K562 (cell line): Measurements from ENCODE around the gene ST6GALNAC3. TPM values are rescaled to one million over a fixed set of nuclear protein-coding genes. Genes with fewer than 3 reads are reported as not detected.

Experiments
- MECOM ChIP-seq: fragments of 250-450 bp; sonication (Bioruptor Pico); IDR thresholded peaks from 2 replicates; pipeline ENCODE4 v1.8.0; 2022; ENCODE audit warnings: inconsistent platforms
- ZNF175 ChIP-seq: fragments of 200-800 bp; sonication (Bioruptor generic); IDR thresholded peaks from 2 replicates; pipeline ENCODE4 v1.6.1; 2016; ENCODE audit warnings: low read depth, mild to moderate bottlenecking, missing genetic modification characterization, missing compliant biosample characterization
- ZNF224 ChIP-seq: sonication (generic); formaldehyde crosslinking; IDR thresholded peaks from 2 replicates; pipeline ENCODE4 v1.8.0; 2022; ENCODE audit warnings: mild to moderate bottlenecking, missing genetic modification reagents
- polyA plus RNA-seq, 8 experiments: library from polyadenylated mRNA; depleted of rRNA in 4 of 8; stranded (reverse) in 5 of 8; unstranded in 3 of 8; fragments of >200 nt; fragmentation: Nextera tagmentation in 2 of 8; fragmentation: Illumina TruSeq in 1 of 8; extraction: Ambion mirVana in 2 of 8; extraction: Trizol in 1 of 8; gene quantifications; 2 replicates each; pipeline versions ENCODE4 v1.2.1 to v1.2.3, GENCODE V29; 2011 to 2014; ENCODE audit warnings: inconsistent platforms in 1 of 8, missing spikeins in 1 of 8
- total RNA-seq, 7 experiments: library from RNA; depleted of rRNA in 6 of 7; stranded (reverse); fragments of >200 nt in 6 of 7; fragmentation: Illumina TruSeq in 2 of 7; extraction: Trizol in 2 of 7; gene quantifications; 2 replicates each; pipeline versions ENCODE4 v1.2.1 to v1.2.3, GENCODE V29; 2011 to 2021; ENCODE audit warnings: low replicate concordance in 1 of 7
- TF ChIP-seq, protein P1 (sequence below): sonication (generic); formaldehyde crosslinking; IDR thresholded peaks from 2 replicates; pipeline ENCODE4 v1.8.0; 2022; ENCODE audit warnings: missing genetic modification reagents, mild to moderate bottlenecking, moderate library complexity, borderline replicate concordance
- TF ChIP-seq, protein P2 (sequence below): fragments of 250-450 bp; sonication (Bioruptor Pico); IDR thresholded peaks from 2 replicates; pipeline ENCODE4 v1.5.0; 2021; ENCODE audit warnings: mild to moderate bottlenecking, moderate library complexity
- TF ChIP-seq, protein P3 (sequence below): fragments of 450-650 bp; IDR thresholded peaks from 2 replicates; pipeline ENCODE4 v1.7.0; 2016; ENCODE audit warnings: borderline replicate concordance

ST6GALNAC3 gene
- total and polyA plus RNA-seq, 9 of the 15 experiments (the other 6 are each of a cell fraction or from before 2014, with no cell fraction given): 0.04 to 0.29 (median 0.18) TPM; not detected in 6

DNA sequence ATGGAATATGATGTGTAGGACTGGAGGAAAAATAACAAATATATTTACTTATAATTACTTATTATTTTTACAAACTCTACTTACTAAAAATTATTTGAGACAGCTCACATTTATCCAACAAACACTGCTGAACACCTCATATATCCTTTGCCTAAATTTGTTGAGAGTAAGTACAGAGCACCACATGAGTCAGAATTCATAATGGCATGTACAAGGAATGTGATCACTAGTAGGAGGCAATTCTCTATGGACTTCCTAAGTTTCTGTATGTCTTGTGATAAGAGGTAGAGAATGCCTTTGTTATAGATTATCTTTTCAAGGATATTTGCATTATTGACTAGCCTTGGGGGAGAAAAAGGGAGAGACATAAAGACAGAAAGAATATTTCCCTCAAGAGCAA lies 8.2 kb upstream of the ST6GALNAC3 start (continued):
- TF ChIP-seq ZNF175 (CRISPR knock-in tag) (no peak), MECOM (CRISPR knock-in tag) (no peak), ZNF224 (no peak)
- TF ChIP-seq, protein P1, sequence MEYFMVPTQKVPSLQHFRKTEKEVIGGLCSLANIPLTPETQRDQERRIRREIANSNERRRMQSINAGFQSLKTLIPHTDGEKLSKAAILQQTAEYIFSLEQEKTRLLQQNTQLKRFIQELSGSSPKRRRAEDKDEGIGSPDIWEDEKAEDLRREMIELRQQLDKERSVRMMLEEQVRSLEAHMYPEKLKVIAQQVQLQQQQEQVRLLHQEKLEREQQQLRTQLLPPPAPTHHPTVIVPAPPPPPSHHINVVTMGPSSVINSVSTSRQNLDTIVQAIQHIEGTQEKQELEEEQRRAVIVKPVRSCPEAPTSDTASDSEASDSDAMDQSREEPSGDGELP (CRISPR knock-in tag): no peak
- TF ChIP-seq, protein P2, sequence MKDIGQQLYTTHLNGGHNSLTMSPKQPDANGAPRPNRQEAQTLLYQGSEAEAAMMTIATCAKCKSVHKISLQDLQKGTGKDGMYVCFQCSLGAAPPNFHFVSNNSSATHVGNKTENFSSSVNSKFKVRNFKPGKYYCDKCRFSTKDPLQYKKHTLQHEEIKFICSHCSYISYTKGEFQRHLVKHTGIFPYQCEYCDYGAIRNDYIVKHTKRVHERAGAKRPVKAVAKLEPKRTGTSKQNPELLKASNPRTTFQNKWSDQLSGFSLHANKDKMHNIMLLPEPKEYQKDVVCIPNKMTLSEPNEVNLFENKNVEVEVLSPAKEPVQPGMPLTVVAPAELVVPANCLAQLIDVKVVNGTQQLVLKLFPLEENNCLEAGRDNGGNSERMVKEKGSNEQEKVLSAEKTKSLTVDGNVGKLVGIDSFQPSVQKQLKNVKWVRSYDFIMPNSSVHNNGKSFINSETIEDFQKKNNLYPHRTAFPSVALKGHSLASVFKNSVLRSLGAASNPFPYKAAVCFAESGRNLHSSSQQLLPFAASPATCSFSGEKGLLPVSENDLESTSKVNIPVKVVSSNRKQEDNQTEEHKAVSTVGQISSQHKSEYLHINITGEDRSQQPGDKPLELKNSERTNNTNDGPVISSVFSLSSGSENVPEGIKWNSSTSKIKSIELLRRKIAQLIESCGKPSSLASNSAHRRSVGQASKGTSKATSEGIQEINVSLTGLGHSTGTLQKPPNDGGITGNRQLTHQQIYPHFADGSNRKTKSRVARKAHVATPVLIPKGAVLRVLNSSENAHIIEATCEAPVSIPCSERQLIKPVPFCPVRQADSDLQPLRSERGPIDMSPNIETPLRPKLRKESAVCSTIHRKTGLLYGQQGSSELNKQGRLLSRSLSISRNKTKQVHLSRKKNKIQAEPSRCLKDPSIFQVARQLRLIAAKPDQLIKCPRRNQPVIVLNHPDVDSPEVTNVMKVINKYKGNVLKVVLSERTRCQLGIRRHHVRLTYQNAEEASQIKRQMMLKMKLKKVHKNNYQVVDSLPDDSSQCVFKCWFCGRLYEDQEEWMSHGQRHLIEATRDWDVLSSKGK: no peak
- TF ChIP-seq, protein P3, sequence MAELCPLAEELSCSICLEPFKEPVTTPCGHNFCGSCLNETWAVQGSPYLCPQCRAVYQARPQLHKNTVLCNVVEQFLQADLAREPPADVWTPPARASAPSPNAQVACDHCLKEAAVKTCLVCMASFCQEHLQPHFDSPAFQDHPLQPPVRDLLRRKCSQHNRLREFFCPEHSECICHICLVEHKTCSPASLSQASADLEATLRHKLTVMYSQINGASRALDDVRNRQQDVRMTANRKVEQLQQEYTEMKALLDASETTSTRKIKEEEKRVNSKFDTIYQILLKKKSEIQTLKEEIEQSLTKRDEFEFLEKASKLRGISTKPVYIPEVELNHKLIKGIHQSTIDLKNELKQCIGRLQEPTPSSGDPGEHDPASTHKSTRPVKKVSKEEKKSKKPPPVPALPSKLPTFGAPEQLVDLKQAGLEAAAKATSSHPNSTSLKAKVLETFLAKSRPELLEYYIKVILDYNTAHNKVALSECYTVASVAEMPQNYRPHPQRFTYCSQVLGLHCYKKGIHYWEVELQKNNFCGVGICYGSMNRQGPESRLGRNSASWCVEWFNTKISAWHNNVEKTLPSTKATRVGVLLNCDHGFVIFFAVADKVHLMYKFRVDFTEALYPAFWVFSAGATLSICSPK: no peak
